HCT116 (cell line): Measurements from ENCODE around the gene NCKAP5. TPM values are rescaled to one million over a fixed set of nuclear protein-coding genes. Genes with fewer than 3 reads are reported as not detected.

Source experiments
- ATAC-seq: fragments of 200-7000 bp; cut with Tn5 transposase; 2 replicates; pipeline ENCODE4 v1.9.1; 2020; ENCODE audit warnings: mild to moderate bottlenecking, moderate library complexity
- BruUV-seq: library from RNA; stranded (reverse); fragments of 400-500 nt; replicated peaks from 2 replicates; lab custom pipeline; 2021; lab: Mats Ljungman, UMichigan
- CTCF ChIA-PET: fragments of 300-600 bp; sonication (Branson Sonifier 250); formaldehyde crosslinking; loops from one replicate; lab custom pipeline; 2021; ENCODE audit warnings: antibody characterized with exemption; lab: Charles Lee
- POLR2A ChIA-PET: fragments of 300-600, 350-600 bp; sonication (Branson Sonifier 250); formaldehyde crosslinking; loops from one replicate; lab custom pipeline; 2021; ENCODE audit warnings: antibody characterized with exemption; lab: Charles Lee
- RAD21 ChIA-PET, 2 experiments: fragments of 300-600 bp; sonication (Branson Sonifier 250); formaldehyde crosslinking; loops; one replicate each; lab custom pipeline; 2023; ENCODE audit warnings: low total read pairs in 2 of 2; ENCODE audit not compliant: uncharacterized antibody in 2 of 2, unreplicated experiment in 2 of 2, low non-redundant PET in 1 of 2; lab: Charles Lee
- DNase-seq: peaks from one replicate; pipeline ENCODE4 v3.0.0-alpha.2; 2010; ENCODE audit warnings: low read depth, low spot score
- H2AFZ ChIP-seq: fragments of 200-600 bp; shearing (Covaris generic), sonication (generic); 2 replicates; pipeline ENCODE4 v1.6.1; 2017; ENCODE audit warnings: low read depth, mixed run types, mixed read lengths, antibody characterized with exemption, low read length; ENCODE audit not compliant: poor library complexity, severe bottlenecking
- H3K27ac ChIP-seq: 2 replicates; pipeline ENCODE4 v1.5.1; 2012; ENCODE audit warnings: low read depth, low read length
- H3K27me3 ChIP-seq: fragments of 200-600 bp; sonication (generic); 2 replicates; pipeline ENCODE4 v1.6.1; 2016; ENCODE audit warnings: mixed run types, low read length, mixed read lengths; ENCODE audit not compliant: insufficient read depth
- H3K36me3 ChIP-seq, 2 experiments: fragments of 200-500 bp in 1 of 2; fragments of 200-600 bp in 1 of 2; sonication (Bioruptor generic) in 1 of 2; sonication (generic) in 1 of 2; 2 replicates each; pipeline versions ENCODE4 v1.5.1 to v1.6.1; 2014 to 2016; ENCODE audit warnings: low read length in 2 of 2, inconsistent platforms in 1 of 2, mixed read lengths in 1 of 2, mixed run types in 1 of 2; ENCODE audit not compliant: insufficient read depth in 2 of 2, control insufficient read depth in 1 of 2
- H3K4me1 ChIP-seq, 2 experiments: fragments of 200-600 bp in 1 of 2; sonication (generic) in 1 of 2; 2 replicates each; pipeline versions ENCODE4 v1.5.1 to v1.6.1; 2012 to 2017; ENCODE audit warnings: low read length in 2 of 2, inconsistent platforms in 1 of 2, mild to moderate bottlenecking in 1 of 2, mixed read lengths in 1 of 2, mixed run types in 1 of 2, moderate library complexity in 1 of 2; ENCODE audit not compliant: insufficient read depth in 2 of 2, control insufficient read depth in 1 of 2
- H3K4me2 ChIP-seq: fragments of 200-600 bp; sonication (generic); 2 replicates; pipeline ENCODE4 v1.6.1; 2017; ENCODE audit warnings: mixed run types, low read length, mixed read lengths
- H3K4me3 ChIP-seq, 2 experiments: fragments of 200-600 bp in 1 of 2; sonication (generic) in 1 of 2; replicated peaks in 1 of 2; 2 replicates each; pipeline ENCODE4 v1.5.1; 2011 to 2016; ENCODE audit warnings: low read length in 2 of 2, control low read depth in 1 of 2, low read depth in 1 of 2, mild to moderate bottlenecking in 1 of 2, mixed read lengths in 1 of 2, mixed run types in 1 of 2
- H3K79me2 ChIP-seq: fragments of 200-600 bp; sonication (generic); 2 replicates; pipeline ENCODE4 v1.6.1; 2017; ENCODE audit warnings: mild to moderate bottlenecking, mixed run types, low read length, moderate library complexity, mixed read lengths; ENCODE audit not compliant: insufficient read depth
- H3K9ac ChIP-seq: fragments of 200-600 bp; sonication (generic); 2 replicates; pipeline ENCODE4 v1.6.1; 2016; ENCODE audit warnings: low read length, mixed read lengths
- H3K9me2 ChIP-seq: fragments of 200-600 bp; sonication (generic), shearing (Covaris generic); 2 replicates; pipeline ENCODE4 v1.6.1; 2017; ENCODE audit warnings: mixed run types, mild to moderate bottlenecking, moderate library complexity; ENCODE audit not compliant: insufficient read depth
- H3K9me3 ChIP-seq, 2 experiments: fragments of 200-500 bp in 1 of 2; fragments of 200-600 bp in 1 of 2; sonication (Bioruptor generic) in 1 of 2; sonication (generic) in 1 of 2; 2 replicates each; pipeline ENCODE4 v1.6.1; 2014 to 2017; ENCODE audit warnings: low read length in 2 of 2, mixed read lengths in 2 of 2, inconsistent platforms in 1 of 2, low read depth in 1 of 2, mild to moderate bottlenecking in 1 of 2, mixed run types in 1 of 2, moderate library complexity in 1 of 2; ENCODE audit not compliant: control insufficient read depth in 1 of 2, insufficient read depth in 1 of 2
- H4K20me1 ChIP-seq: fragments of 200-600 bp; sonication (generic), shearing (Covaris generic); 2 replicates; pipeline ENCODE4 v1.6.1; 2017; ENCODE audit warnings: mixed run types, mild to moderate bottlenecking, moderate library complexity; ENCODE audit not compliant: insufficient read depth
- CBX3 ChIP-seq: IDR thresholded peaks from 2 replicates; pipeline ENCODE4 v1.6.1; 2012; ENCODE audit warnings: low read depth
- CEBPB ChIP-seq: IDR thresholded peaks from 2 replicates; pipeline ENCODE4 v1.6.1; 2012; ENCODE audit warnings: low read depth
- EGR1 ChIP-seq: IDR thresholded peaks from 2 replicates; pipeline ENCODE4 v1.6.1; 2012; ENCODE audit warnings: low read depth
- ELF1 ChIP-seq: IDR thresholded peaks from 2 replicates; pipeline ENCODE4 v1.6.1; 2012; ENCODE audit warnings: low read depth, borderline replicate concordance
- EZH2 ChIP-seq: fragments of 200-600 bp; sonication (generic); IDR thresholded peaks from 2 replicates; pipeline ENCODE4 v1.6.1; 2017; ENCODE audit warnings: antibody characterized with exemption, mixed run types
- EZH2phosphoT487 ChIP-seq: fragments of 200-600 bp; IDR thresholded peaks from 2 replicates; pipeline ENCODE4 v1.6.1; 2018; ENCODE audit warnings: antibody characterized with exemption, borderline replicate concordance
- FOSL1 ChIP-seq: IDR thresholded peaks from 2 replicates; pipeline ENCODE4 v1.6.1; 2012; ENCODE audit warnings: low read depth
- JUND ChIP-seq: IDR thresholded peaks from 2 replicates; pipeline ENCODE4 v1.6.1; 2012
- POLR2AphosphoS5 ChIP-seq: IDR thresholded peaks from 2 replicates; pipeline ENCODE4 v1.6.1; 2011; ENCODE audit warnings: mild to moderate bottlenecking, low read depth, low read length, moderate library complexity
- SIN3A ChIP-seq: IDR thresholded peaks from 2 replicates; pipeline ENCODE4 v1.6.1; 2012; ENCODE audit warnings: low read depth
- SRF ChIP-seq: IDR thresholded peaks from 2 replicates; pipeline ENCODE4 v1.6.1; 2012; ENCODE audit warnings: low read depth
- ZNF274 ChIP-seq: fragments of 200-500 bp; sonication (Bioruptor generic); IDR thresholded peaks from 2 replicates; pipeline ENCODE4 v1.6.1; 2014; ENCODE audit warnings: mild to moderate bottlenecking, low read depth, low read length, inconsistent platforms
- intact Hi-C: fragments of 100-400 bp; cut with micrococcal nuclease; formaldehyde crosslinking; loops from 2 replicates; pipeline ENCODE4 v1.10.0; 2022
- total RNA-seq: library from RNA; stranded (reverse); gene quantifications from one replicate; pipeline ENCODE4 v1.2.1, GENCODE V29; 2021; ENCODE audit not compliant: unreplicated experiment
- TF ChIP-seq, protein P1 (sequence below): IDR thresholded peaks from 2 replicates; pipeline ENCODE4 v1.6.1; 2012
- TF ChIP-seq, protein P2 (sequence below): IDR thresholded peaks from 2 replicates; pipeline ENCODE4 v1.6.1; 2012; ENCODE audit warnings: low read depth
- TF ChIP-seq, protein P3 (sequence below): IDR thresholded peaks from 2 replicates; pipeline ENCODE4 v1.6.1; 2011; ENCODE audit warnings: mild to moderate bottlenecking, low read length, moderate library complexity; ENCODE audit not compliant: insufficient replicate concordance; ENCODE audit errors: extremely low read depth

NCKAP5 gene
- total RNA-seq, 1 experiment from 2014 or later, result 0.30 TPM

DNA sequence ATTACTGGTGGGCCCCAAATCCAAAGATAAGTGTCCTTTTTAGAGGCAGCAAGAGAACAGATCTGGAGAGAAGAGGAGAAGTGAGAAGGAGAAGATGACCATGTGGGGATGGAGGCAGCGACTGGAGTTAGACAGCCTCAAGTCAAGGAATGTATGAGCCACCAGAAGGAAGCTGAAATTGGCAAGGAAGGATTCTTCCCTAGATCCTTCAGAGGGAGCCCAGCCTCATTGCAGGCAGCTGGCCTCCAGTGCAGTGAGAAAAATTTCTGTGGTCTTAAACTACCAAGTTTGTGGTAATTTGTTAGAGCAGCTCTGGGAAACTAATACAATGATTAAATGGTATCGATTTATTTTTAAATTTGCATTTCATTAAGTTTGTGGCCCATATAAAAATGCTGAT, 167.9 kb downstream of the NCKAP5 start:
- intact Hi-C loops, result no loop called here
- Histone ChIP-seq H3K9me2 (no peaks in the 10 kb centered on the region), H4K20me1 (no peaks in the 10 kb centered on the region), H3K9me3 (no peaks in the 10 kb centered on the region), H2AFZ (no peak overlapping the region), H3K4me2 (no peak overlapping the region), H3K27me3 (no peaks in the 10 kb centered on the region), H3K27ac (no peak overlapping the region), H3K9ac (no peak overlapping the region), H3K36me3 (no peaks in the 10 kb centered on the region), H3K79me2 (no peaks in the 10 kb centered on the region), H3K4me1 (no peaks in the 10 kb centered on the region), H3K4me3 (no peak overlapping the region)
- TF ChIP-seq SIN3A (no peak), SRF (no peak), CBX3 (no peak), EZH2 (no peak), EGR1 (no peak), POLR2AphosphoS5 (no peak), EZH2phosphoT487 (no peak), JUND (no peak), FOSL1 (no peak), ELF1 (no peak), CEBPB (no peak), ZNF274 (no peak)
- TF ChIP-seq, protein P1, sequence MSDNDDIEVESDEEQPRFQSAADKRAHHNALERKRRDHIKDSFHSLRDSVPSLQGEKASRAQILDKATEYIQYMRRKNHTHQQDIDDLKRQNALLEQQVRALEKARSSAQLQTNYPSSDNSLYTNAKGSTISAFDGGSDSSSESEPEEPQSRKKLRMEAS, result no peak
- TF ChIP-seq, protein P2, sequence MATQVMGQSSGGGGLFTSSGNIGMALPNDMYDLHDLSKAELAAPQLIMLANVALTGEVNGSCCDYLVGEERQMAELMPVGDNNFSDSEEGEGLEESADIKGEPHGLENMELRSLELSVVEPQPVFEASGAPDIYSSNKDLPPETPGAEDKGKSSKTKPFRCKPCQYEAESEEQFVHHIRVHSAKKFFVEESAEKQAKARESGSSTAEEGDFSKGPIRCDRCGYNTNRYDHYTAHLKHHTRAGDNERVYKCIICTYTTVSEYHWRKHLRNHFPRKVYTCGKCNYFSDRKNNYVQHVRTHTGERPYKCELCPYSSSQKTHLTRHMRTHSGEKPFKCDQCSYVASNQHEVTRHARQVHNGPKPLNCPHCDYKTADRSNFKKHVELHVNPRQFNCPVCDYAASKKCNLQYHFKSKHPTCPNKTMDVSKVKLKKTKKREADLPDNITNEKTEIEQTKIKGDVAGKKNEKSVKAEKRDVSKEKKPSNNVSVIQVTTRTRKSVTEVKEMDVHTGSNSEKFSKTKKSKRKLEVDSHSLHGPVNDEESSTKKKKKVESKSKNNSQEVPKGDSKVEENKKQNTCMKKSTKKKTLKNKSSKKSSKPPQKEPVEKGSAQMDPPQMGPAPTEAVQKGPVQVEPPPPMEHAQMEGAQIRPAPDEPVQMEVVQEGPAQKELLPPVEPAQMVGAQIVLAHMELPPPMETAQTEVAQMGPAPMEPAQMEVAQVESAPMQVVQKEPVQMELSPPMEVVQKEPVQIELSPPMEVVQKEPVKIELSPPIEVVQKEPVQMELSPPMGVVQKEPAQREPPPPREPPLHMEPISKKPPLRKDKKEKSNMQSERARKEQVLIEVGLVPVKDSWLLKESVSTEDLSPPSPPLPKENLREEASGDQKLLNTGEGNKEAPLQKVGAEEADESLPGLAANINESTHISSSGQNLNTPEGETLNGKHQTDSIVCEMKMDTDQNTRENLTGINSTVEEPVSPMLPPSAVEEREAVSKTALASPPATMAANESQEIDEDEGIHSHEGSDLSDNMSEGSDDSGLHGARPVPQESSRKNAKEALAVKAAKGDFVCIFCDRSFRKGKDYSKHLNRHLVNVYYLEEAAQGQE, result no peak
- TF ChIP-seq, protein P3, sequence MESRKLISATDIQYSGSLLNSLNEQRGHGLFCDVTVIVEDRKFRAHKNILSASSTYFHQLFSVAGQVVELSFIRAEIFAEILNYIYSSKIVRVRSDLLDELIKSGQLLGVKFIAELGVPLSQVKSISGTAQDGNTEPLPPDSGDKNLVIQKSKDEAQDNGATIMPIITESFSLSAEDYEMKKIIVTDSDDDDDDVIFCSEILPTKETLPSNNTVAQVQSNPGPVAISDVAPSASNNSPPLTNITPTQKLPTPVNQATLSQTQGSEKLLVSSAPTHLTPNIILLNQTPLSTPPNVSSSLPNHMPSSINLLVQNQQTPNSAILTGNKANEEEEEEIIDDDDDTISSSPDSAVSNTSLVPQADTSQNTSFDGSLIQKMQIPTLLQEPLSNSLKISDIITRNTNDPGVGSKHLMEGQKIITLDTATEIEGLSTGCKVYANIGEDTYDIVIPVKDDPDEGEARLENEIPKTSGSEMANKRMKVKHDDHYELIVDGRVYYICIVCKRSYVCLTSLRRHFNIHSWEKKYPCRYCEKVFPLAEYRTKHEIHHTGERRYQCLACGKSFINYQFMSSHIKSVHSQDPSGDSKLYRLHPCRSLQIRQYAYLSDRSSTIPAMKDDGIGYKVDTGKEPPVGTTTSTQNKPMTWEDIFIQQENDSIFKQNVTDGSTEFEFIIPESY, result no peak
- ChIA-PET POLR2A (no interaction called here), CTCF (no interaction called here), RAD21 (no interaction called here)
- DNase-seq (no peak), ATAC-seq (no peak)
- BruUV-seq, result no TSS peak
